Astrocyte of the spinal cord (primary cell): Measurements from ENCODE around the gene SKIC2.
"Not testable (repeated sequence)": the region's sequence is repeated elsewhere in the genome, so short reads cannot be mapped to it uniquely, and the experiment has no call there.

Source experiments
- DNase-seq: peaks from one replicate; pipeline ENCODE4 v3.0.0; 2011; ENCODE audit warnings: low read depth, low spot score
- H3K4me3 ChIP-seq: 2 replicates; pipeline ENCODE4 v1.5.1; 2011; ENCODE audit warnings: low read depth, mild to moderate bottlenecking, low read length, moderate library complexity
- CTCF ChIP-seq: IDR thresholded peaks from 2 replicates; pipeline ENCODE4 v1.5.1; 2012; ENCODE audit warnings: low read depth, mild to moderate bottlenecking, low read length, inconsistent platforms
- in situ Hi-C: cut with HindIII; loops from 2 replicates; pipeline ENCODE4 v1.10.0; 2017; ENCODE audit warnings: low sequenced_read_pairs

SKIC2 gene

GRCh38 chr6:31971993-31972708 lies 13.2 kb downstream of the SKIC2 start, which contains the start of gene DXO:
DXO (minus strand) TSS chr6:31972138; CDS start chr6:31971675, 463 bp downstream.
- in situ Hi-C loops: no loop called here
- DNase-seq: peak; percentile 99
- TF ChIP-seq CTCF: no peak
- peak within 1 kb of the TSS; percentile 91 for H3K4me3 ChIP-seq

DNA sequence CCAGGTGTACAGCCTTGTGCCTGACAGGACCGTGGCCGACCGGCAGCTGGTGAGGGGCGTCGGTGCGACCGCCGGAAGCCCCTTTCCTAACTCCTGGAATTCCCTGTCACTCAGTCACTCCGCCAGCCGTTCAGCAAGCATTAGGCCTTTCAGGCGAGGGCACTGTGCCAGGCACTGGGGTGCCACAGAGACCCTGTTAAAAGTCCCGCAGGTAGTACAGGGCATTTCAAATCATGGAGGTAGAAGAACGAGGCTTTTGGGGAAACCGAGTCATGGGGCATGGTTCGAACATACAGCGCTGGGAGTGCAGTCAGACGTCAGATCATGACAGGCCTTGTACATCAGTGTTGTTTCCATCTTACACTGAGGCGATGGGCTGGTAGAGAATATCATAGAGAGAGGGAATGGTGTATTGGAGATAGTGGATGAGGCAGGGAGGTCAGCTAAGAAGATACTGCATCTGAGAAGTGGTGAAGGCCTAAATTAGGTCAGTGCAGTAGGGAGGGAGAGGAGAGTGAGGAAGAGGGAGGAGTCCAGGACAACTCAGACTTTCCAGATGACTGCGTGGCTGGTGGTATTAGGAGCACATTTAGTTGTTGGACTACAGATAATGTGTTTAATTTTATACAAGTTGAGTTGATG lies 13.9 kb downstream of the SKIC2 start:
- in situ Hi-C loops: no loop called here
- peak; percentile 24 for DNase-seq
- TF ChIP-seq CTCF: no peak
- peak overlapping the region; percentile 91 for H3K4me3 ChIP-seq

DNA sequence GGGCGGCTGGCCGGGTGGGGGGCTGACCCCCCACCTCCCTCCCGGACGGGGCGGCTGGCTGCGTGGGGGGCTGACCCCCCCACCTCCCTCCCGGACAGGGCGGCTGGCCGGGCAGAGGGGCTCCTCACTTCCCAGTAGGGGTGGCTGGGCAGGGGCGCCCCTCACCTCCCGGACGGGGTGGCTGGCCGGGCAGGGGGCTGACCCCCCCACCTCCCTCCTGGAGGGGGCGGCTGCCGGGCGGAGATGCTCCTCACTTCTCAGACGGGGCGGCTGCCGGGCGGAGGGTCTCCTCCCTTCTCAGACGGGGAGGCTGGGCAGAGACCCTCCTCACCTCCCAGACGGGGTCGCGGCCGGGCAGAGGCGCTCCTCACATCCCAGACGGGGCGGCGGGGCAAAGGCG lies 17.1 kb downstream of the SKIC2 start:
- DNase-seq, H3K4me3 ChIP-seq, in situ Hi-C loops: not testable (repeated sequence)

- no peak for DNase-seq
- in situ Hi-C loops: no loop called here
- no peak overlapping the region for H3K4me3 ChIP-seq
- TF ChIP-seq CTCF: no peak
These were observed 18.9 kb downstream of the SKIC2 start for GRCh38 chr6:31977816-31978431.

- no peak for DNase-seq
- TF ChIP-seq CTCF: no peak
- no peak overlapping the region for H3K4me3 ChIP-seq
- in situ Hi-C loops: no loop called here
These were observed 19.9 kb downstream of the SKIC2 start for GRCh38 chr6:31978831-31979230.

DNA sequence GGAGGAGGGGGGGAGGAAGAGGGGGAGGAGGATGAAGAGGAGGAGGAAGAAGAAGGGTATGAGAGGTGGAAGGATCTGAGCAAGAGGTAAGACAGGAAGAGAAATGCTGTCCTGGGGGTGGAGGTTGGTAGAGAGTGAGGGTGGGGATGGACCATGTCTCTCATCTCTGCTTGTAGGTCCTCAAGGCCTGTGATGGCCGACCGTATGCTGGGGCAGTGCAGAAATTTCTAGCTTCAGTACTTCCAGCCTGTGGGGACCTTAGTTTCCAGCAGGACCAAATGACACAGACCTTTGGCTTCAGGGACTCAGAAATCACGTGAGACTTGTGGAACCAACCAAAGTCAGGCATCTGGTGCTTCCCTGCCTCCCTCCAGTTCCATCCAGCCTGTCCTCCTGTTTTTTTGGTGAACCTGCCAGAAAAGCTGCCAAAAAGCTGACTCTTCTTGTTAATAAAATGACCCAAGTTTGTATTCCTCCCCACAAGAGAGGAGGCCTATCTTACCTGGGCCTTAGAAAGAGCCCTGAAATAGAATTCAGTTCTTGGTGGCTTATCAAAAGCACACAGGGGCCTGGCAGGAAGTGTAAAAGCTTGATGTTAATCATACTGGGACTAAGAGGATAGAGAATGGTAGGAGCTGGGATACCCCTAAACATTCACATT lies 20.4 kb downstream of the SKIC2 start:
- H3K4me3 ChIP-seq: no peak overlapping the region
- in situ Hi-C loops: no loop called here
- no peak for TF ChIP-seq CTCF
- DNase-seq: no peak

- DNase-seq, in situ Hi-C loops, H3K4me3 ChIP-seq: not testable (repeated sequence)
These were observed 21.4 kb downstream of the SKIC2 start for GRCh38 chr6:31980195-31980876.

GRCh38 chr6:31980998-31981397 lies 22.0 kb downstream of the SKIC2 start:
- H3K4me3 ChIP-seq, in situ Hi-C loops, DNase-seq: not testable (repeated sequence)

GRCh38 chr6:31981744-31982143 lies 22.8 kb downstream of the SKIC2 start, which contains the start of gene C4A:
C4A (plus strand) TSS chr6:31982057; CDS start chr6:31982108, 51 bp downstream.
- DNase-seq, in situ Hi-C loops, H3K4me3 ChIP-seq: not testable (repeated sequence)

- in situ Hi-C loops, H3K4me3 ChIP-seq, DNase-seq: not testable (repeated sequence)
These were observed 30.4 kb downstream of the SKIC2 start for GRCh38 chr6:31989363-31989762.
